ENCODE results near the gene MARCHF10. TPM values are rescaled to one million over a fixed set of nuclear protein-coding genes. Genes with fewer than 3 reads are reported as not detected.
A peak's percentile ranks its signal among the peaks of the same experiment; 100 is the strongest.

MARCHF10 gene
- total RNA-seq, 2 experiments from 2014 or later = 0.08 to 0.14 TPM

GRCh38 chr17:62668091-62668804, 139.9 kb downstream of the MARCHF10 start:
- ATAC-seq (ENCODE audit: low read depth) (no peak), DNase-seq (no peak)
- Mint-ChIP-seq H3K4me1 (peaks cover 2% of the 10 kb centered on the region), H3K4me3 (no peak overlapping the region), H3K9me3 (no peaks in the 10 kb centered on the region), H3K27ac (no peak overlapping the region), H3K36me3 (no peaks in the 10 kb centered on the region), H3K27me3 (peaks cover 3% of the 10 kb centered on the region)
- POLR2A ChIA-PET = no interaction called here

- H3K4me3 Mint-ChIP-seq = no peak overlapping the region
- ATAC-seq (ENCODE audit: low read depth) (no peak), DNase-seq (no peak)
- POLR2A ChIA-PET = no interaction called here
- H3K36me3 Mint-ChIP-seq = no peaks in the 10 kb centered on the region
- peaks cover 3% of the 10 kb centered on the region for H3K27me3 Mint-ChIP-seq
- H3K4me1 Mint-ChIP-seq = peaks cover 2% of the 10 kb centered on the region
- no peaks in the 10 kb centered on the region for H3K9me3 Mint-ChIP-seq
- H3K27ac Mint-ChIP-seq = no peak overlapping the region
These were observed 141.1 kb downstream of the MARCHF10 start for GRCh38 chr17:62666801-62667591.

- Mint-ChIP-seq H3K27ac (no peak overlapping the region), H3K27me3 (peaks cover 6% of the 10 kb centered on the region), H3K36me3 (peaks cover 2% of the 10 kb centered on the region), H3K9me3 (peaks cover 3% of the 10 kb centered on the region), H3K4me3 (no peak overlapping the region), H3K4me1 (peaks cover 2% of the 10 kb centered on the region)
- ATAC-seq (ENCODE audit: low read depth) (no peak), DNase-seq (no peak)
- POLR2A ChIA-PET = no interaction called here
These were observed 141.9 kb downstream of the MARCHF10 start for GRCh38 chr17:62666061-62666800.

GRCh38 chr17:62665599-62665998, 142.5 kb downstream of the MARCHF10 start:
- Mint-ChIP-seq H3K27ac (no peak overlapping the region), H3K9me3 (peaks cover 8% of the 10 kb centered on the region), H3K4me3 (no peak overlapping the region), H3K4me1 (peaks cover 2% of the 10 kb centered on the region), H3K36me3 (peaks cover 4% of the 10 kb centered on the region), H3K27me3 (peaks cover 9% of the 10 kb centered on the region)
- POLR2A ChIA-PET = no interaction called here
- DNase-seq (peak; percentile 0), ATAC-seq (ENCODE audit: low read depth) (no peak)

- Mint-ChIP-seq H3K36me3 (peaks cover 4% of the 10 kb centered on the region), H3K9me3 (peaks cover 13% of the 10 kb centered on the region), H3K4me1 (peaks cover 2% of the 10 kb centered on the region), H3K4me3 (no peak overlapping the region), H3K27ac (no peak overlapping the region), H3K27me3 (peaks cover 16% of the 10 kb centered on the region)
- DNase-seq (peak; percentile 8), ATAC-seq (ENCODE audit: low read depth) (no peak)
- POLR2A ChIA-PET = no interaction called here
These were observed 143.6 kb downstream of the MARCHF10 start for GRCh38 chr17:62664336-62665120.

GRCh38 chr17:62663304-62663703, 144.8 kb downstream of the MARCHF10 start:
- POLR2A ChIA-PET = no interaction called here
- ATAC-seq (ENCODE audit: low read depth) (no peak), DNase-seq (no peak)
- Mint-ChIP-seq H3K36me3 (peaks cover 4% of the 10 kb centered on the region), H3K9me3 (peaks cover 13% of the 10 kb centered on the region), H3K4me1 (peaks cover 2% of the 10 kb centered on the region), H3K4me3 (no peak overlapping the region), H3K27ac (no peak overlapping the region), H3K27me3 (peaks cover 25% of the 10 kb centered on the region)

- POLR2A ChIA-PET = no interaction called here
- Mint-ChIP-seq H3K4me1 (peaks cover 2% of the 10 kb centered on the region), H3K9me3 (peaks cover 13% of the 10 kb centered on the region), H3K27me3 (peaks cover 25% of the 10 kb centered on the region), H3K4me3 (no peak overlapping the region), H3K36me3 (peaks cover 4% of the 10 kb centered on the region), H3K27ac (no peak overlapping the region)
- ATAC-seq (ENCODE audit: low read depth) (no peak), DNase-seq (no peak)
These were observed 145.3 kb downstream of the MARCHF10 start for GRCh38 chr17:62662855-62663254.

- Mint-ChIP-seq H3K9me3 (peaks cover 13% of the 10 kb centered on the region), H3K36me3 (peaks cover 4% of the 10 kb centered on the region), H3K4me1 (no peaks in the 10 kb centered on the region), H3K27me3 (peaks cover 25% of the 10 kb centered on the region), H3K4me3 (no peak overlapping the region), H3K27ac (no peak overlapping the region)
- POLR2A ChIA-PET = no interaction called here
- ATAC-seq (ENCODE audit: low read depth) (no peak), DNase-seq (no peak)
These were observed 146.8 kb downstream of the MARCHF10 start for GRCh38 chr17:62661337-62661736.

GRCh38 chr17:62660629-62661118, 147.4 kb downstream of the MARCHF10 start:
- DNase-seq (no peak), ATAC-seq (ENCODE audit: low read depth) (no peak)
- Mint-ChIP-seq H3K27ac (no peak overlapping the region), H3K9me3 (peaks cover 13% of the 10 kb centered on the region), H3K27me3 (peaks cover 30% of the 10 kb centered on the region), H3K36me3 (peaks cover 4% of the 10 kb centered on the region), H3K4me3 (no peak overlapping the region), H3K4me1 (no peaks in the 10 kb centered on the region)
- POLR2A ChIA-PET = no interaction called here

- peaks cover 4% of the 10 kb centered on the region for H3K36me3 Mint-ChIP-seq
- no peak for ATAC-seq (ENCODE audit: low read depth)
- no peak for DNase-seq
- no peak overlapping the region for H3K4me3 Mint-ChIP-seq
- peaks cover 13% of the 10 kb centered on the region for H3K9me3 Mint-ChIP-seq
- H3K27me3 Mint-ChIP-seq = peaks cover 36% of the 10 kb centered on the region
- no peak overlapping the region for H3K27ac Mint-ChIP-seq
- H3K4me1 Mint-ChIP-seq = peaks cover 5% of the 10 kb centered on the region
- POLR2A ChIA-PET = no interaction called here
These were observed 149.8 kb downstream of the MARCHF10 start for GRCh38 chr17:62658136-62658920.

GRCh38 chr17:62657690-62658089, 150.4 kb downstream of the MARCHF10 start:
- DNase-seq (no peak), ATAC-seq (ENCODE audit: low read depth) (no peak)
- H3K27me3 Mint-ChIP-seq = peaks cover 34% of the 10 kb centered on the region
- peaks cover 9% of the 10 kb centered on the region for H3K4me1 Mint-ChIP-seq
- POLR2A ChIA-PET = no interaction called here
- H3K9me3 Mint-ChIP-seq = peaks cover 13% of the 10 kb centered on the region
- no peak overlapping the region for H3K27ac Mint-ChIP-seq
- peaks cover 4% of the 10 kb centered on the region for H3K36me3 Mint-ChIP-seq
- no peak overlapping the region for H3K4me3 Mint-ChIP-seq

GRCh38 chr17:62657145-62657665, 150.9 kb downstream of the MARCHF10 start:
- Mint-ChIP-seq H3K4me1 (peaks cover 12% of the 10 kb centered on the region), H3K27me3 (peaks cover 38% of the 10 kb centered on the region), H3K4me3 (no peak overlapping the region), H3K9me3 (peaks cover 13% of the 10 kb centered on the region), H3K36me3 (peaks cover 4% of the 10 kb centered on the region), H3K27ac (no peak overlapping the region)
- POLR2A ChIA-PET = no interaction called here
- ATAC-seq (ENCODE audit: low read depth) (no peak), DNase-seq (no peak)

Measured in activated naive CD8-positive, alpha-beta T cell treated with anti-CD3 and anti-CD28 coated beads, Interleukin-2, amount 10 ng/mL, durations not matched to agents 7 days and 5 days (primary cell).